ENCODE measurements around the gene AK2.

Gene AK2

GRCh38 chr1:32989160-32990050, 47.3 kb downstream of the AK2 start:
- no peak overlapping the region for H3K4me3 ChIP-seq (IDR thresholded peaks at IDR 0.05; ENCODE audit: insufficient read depth, low read depth, low read length)
- peak overlapping the region; percentile 38; the same call in 1 of the 2 replicates for H2AFZ ChIP-seq (ENCODE audit: low read depth)
- H3K79me2 ChIP-seq (ENCODE audit: insufficient read depth, low read depth), result no peaks in the 10 kb centered on the region
- peak overlapping the region; percentile 28; the same call in 1 of the 2 replicates for H3K9ac ChIP-seq
- H3K4me2 ChIP-seq, result peak overlapping the region; percentile 69
- TF ChIP-seq CTCF (conservative IDR thresholded peaks at IDR 0.05; ENCODE audit: low read depth, low read length), result no peak
- H3K4me1 ChIP-seq (ENCODE audit: low read depth, poor library complexity, severe bottlenecking), result peaks cover 98% of the 10 kb centered on the region
- peak overlapping the region; percentile 62 for H3K27ac ChIP-seq
- no peaks in the 10 kb centered on the region for H3K27me3 ChIP-seq (ENCODE audit: insufficient read depth, low read depth)
- H4K20me1 ChIP-seq (ENCODE audit: insufficient read depth), result no peaks in the 10 kb centered on the region
- H3K36me3 ChIP-seq (ENCODE audit: insufficient read depth), result no peaks in the 10 kb centered on the region

GRCh38 chr1:32988665-32989064, 48.0 kb downstream of the AK2 start:
- peak overlapping the region; percentile 38; the same call in 1 of the 2 replicates for H2AFZ ChIP-seq (ENCODE audit: low read depth)
- H3K4me1 ChIP-seq (ENCODE audit: low read depth, poor library complexity, severe bottlenecking), result peaks cover 98% of the 10 kb centered on the region
- H3K4me2 ChIP-seq, result peak overlapping the region; percentile 69
- no peak overlapping the region for H3K4me3 ChIP-seq (IDR thresholded peaks at IDR 0.05; ENCODE audit: insufficient read depth, low read depth, low read length)
- no peaks in the 10 kb centered on the region for H3K27me3 ChIP-seq (ENCODE audit: insufficient read depth, low read depth)
- no peak for TF ChIP-seq CTCF (conservative IDR thresholded peaks at IDR 0.05; ENCODE audit: low read depth, low read length)
- H4K20me1 ChIP-seq (ENCODE audit: insufficient read depth), result no peaks in the 10 kb centered on the region
- no peaks in the 10 kb centered on the region for H3K79me2 ChIP-seq (ENCODE audit: insufficient read depth, low read depth)
- H3K9ac ChIP-seq, result peak overlapping the region; percentile 28; the same call in 1 of the 2 replicates
- H3K27ac ChIP-seq, result peak overlapping the region; percentile 62
- no peaks in the 10 kb centered on the region for H3K36me3 ChIP-seq (ENCODE audit: insufficient read depth)

- peaks cover 99% of the 10 kb centered on the region for H3K4me1 ChIP-seq (ENCODE audit: low read depth, poor library complexity, severe bottlenecking)
These were observed 51.5 kb downstream of the AK2 start for GRCh38 chr1:32985226-32985625.

More at GRCh38 chr1:32985226-32985625, 51.5 kb downstream of the AK2 start:
- H3K4me2 ChIP-seq, result peak overlapping the region; percentile 76; the same call in 1 of the 2 replicates
- H3K9ac ChIP-seq, result peak overlapping the region; percentile 55; the same call in 1 of the 2 replicates
- H3K27ac ChIP-seq, result peak overlapping the region; percentile 76
- no peaks in the 10 kb centered on the region for H3K27me3 ChIP-seq (ENCODE audit: insufficient read depth, low read depth)
- H3K36me3 ChIP-seq (ENCODE audit: insufficient read depth), result no peaks in the 10 kb centered on the region
- H2AFZ ChIP-seq (ENCODE audit: low read depth), result no peak overlapping the region
- no peak overlapping the region for H3K4me3 ChIP-seq (IDR thresholded peaks at IDR 0.05; ENCODE audit: insufficient read depth, low read depth, low read length)
- H4K20me1 ChIP-seq (ENCODE audit: insufficient read depth), result no peaks in the 10 kb centered on the region
- H3K79me2 ChIP-seq (ENCODE audit: insufficient read depth, low read depth), result no peaks in the 10 kb centered on the region
- no peak for TF ChIP-seq CTCF (conservative IDR thresholded peaks at IDR 0.05; ENCODE audit: low read depth, low read length)
